GM18867 (cell line): Measurements from ENCODE around the gene DSG2.

ENCODE experiments used
- ATAC-seq: cut with Tn5 transposase; IDR thresholded peaks from one replicate; pipeline ENCODE4 v1.9.1; 2021; ENCODE audit warnings: mild to moderate bottlenecking, moderate library complexity; ENCODE audit not compliant: unreplicated experiment

The DSG2 gene

DNA sequence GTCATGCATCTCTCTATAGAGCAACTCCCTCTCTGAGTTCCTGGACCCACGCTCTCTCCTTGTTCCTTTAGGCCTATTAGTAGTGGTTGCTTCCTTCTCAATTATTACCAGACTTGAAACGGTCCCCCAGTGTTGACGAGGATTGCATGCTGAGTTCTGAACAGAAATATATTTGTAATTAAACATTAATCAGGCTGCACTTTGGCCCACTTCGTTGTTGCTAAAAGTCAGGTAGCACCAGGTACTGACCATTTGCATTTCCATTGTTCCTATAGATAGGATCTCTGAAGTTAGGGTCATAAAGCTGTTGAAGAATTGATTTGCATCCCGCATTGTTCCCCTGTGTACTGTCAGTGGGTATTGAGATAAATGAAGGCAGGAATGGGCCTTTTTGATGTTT lies 56.8 kb downstream of the DSG2 start:
- ATAC-seq: no peak

DNA sequence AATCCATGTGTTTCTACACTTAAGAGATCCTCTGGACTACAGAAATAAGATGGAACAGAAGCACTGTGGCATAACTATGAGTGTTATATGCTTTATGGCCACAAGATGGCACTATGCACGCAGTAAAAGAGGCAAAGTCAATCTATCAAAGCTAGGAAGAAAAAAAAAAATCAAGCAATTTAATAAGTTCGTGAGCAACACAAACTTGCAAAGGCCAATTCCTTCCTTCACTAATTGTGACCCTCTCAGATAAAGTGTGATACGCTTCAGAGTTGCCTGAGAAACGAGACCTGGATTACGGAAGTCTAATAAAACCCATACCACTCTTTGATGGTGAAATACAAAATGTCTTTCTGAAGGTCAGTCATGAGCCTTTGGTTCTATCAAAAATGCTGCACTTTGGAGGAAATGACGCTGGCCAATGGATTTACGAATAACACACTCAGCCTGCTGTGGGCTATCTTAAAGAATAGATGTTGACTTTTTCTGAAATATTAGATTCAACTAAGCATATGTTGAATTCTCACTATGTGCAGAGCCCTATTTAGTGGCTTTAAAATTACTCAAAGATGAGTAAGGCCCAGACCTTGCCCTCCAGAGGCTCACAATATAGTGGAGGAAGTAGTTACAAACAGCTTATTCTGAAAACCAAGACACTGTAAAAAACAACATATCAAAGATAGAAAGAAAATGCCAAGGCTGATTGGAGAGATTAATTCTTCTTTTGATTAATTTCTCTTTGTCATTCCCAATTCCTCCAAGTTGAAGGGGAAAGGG lies 58.2 kb downstream of the DSG2 start:
- ATAC-seq: peak; percentile 70

DNA sequence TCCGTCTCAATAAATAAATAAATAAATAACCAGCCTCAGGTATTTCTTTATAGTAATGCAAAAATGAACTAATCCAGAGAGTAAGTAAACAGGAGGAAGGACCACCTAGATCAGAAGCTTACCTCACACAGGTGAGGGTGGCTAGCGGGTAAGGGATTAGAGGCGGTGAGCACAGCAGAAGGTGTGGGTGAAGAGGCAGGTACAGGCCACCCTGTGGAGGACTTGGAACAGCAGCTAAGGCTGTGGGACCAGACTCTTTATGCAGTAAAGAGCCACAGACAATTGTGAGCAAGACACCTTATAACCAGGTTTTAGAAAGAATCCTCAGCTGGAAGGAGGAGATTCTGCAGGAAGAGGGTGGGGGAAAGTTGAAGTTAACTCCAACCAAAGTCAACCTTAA lies 59.5 kb downstream of the DSG2 start:
- ATAC-seq: no peak

DNA sequence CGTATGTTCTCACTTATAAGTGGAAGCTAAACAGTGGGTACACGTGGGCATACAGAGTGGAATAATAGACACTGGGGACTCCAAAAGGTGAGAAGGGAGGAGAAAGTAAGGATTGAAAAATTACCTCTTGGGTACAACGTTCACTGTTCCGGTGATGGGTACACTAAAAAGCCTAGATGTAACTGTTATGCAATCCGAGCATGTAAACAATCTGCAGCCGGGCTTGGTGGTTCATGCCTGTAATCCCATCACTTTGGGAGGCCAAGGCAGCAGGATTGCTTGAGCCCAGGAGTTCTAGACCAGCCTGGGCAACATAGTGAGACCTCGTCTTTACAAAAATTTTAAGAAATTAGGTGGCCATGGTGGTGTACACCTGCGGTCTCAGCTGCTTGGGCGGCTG lies 60.6 kb downstream of the DSG2 start:
- no peak for ATAC-seq

- no peak for ATAC-seq
Observed at GRCh38 chr18:31562726-31563125, 64.7 kb downstream of the DSG2 start.

GRCh38 chr18:31563778-31564177 lies 65.8 kb downstream of the DSG2 start:
- ATAC-seq: no peak

DNA sequence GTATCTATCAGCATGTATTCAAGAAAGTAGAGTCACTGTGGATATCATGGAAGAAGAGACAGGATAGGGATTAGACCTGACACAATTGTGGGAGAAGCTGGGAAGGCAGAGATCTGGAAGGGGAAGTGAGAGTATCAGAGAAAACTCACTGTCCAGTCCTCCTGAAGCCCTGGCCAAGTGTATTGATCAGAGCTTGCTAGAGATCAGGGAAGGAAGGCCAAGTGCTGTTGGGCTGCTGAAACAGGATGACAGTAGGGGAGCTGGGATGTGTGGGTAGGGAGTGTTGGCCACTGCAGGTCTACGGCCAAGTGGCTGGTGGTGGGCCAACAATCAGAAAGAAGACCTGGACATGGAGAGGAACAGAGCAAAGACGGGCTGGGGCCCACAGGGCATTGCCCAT lies 67.4 kb downstream of the DSG2 start:
- ATAC-seq: no peak

DNA sequence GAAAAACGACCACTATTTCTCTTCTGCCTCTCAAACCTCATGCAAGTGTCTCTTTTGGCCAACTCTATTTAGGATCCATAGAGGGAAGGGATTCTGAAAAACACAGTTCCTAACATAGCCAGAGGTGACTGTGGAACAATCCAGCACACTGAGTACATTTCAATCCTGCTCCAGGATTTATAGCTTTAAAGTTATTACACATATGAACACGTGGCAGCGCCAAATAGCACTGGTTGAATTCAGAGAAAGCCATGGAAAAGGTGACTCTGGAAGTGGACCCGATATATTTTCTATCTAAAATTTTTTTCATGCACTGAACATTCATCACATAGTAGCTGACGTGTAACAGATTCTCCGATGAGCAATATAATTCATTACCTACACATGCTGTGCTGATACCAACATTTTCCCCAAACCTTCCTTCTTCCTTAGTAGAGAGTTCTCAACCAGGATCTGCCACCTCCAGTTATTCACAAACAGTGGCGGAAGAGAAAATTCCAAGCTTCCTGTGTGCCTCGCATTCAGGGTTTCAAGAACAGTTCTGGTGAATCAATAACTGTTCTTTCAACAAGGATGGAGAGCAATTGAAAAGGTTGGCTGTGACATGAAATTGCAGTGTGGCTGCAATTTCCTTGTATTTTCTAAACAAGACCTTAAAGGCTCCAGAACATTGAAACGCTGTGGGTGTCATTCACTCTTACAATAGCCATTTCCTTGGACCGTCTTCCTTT lies 68.0 kb downstream of the DSG2 start:
- ATAC-seq: no peak

GRCh38 chr18:31566576-31567306 lies 68.8 kb downstream of the DSG2 start:
- ATAC-seq: no peak

DNA sequence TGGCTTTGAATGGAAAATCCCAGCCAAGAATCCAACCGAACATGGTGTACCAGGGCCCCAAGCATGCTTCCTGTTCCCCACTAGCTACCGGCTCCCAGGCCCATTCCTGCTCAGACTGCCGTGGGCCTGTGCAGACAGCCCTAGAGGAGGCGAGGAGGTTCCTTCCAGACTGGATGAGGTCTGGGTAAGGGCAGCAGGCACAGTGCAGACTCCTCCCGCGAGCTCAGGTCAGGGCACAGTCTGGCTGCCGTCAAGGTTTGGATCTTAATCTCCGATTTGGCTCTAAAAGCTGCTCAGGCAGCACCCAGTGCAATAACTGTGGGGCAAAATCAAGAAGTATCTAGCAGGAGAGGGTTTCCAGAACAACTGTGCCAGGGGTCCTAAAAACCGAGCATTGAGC lies 74.4 kb downstream of the DSG2 start:
- ATAC-seq: no peak

GRCh38 chr18:31573051-31573450 lies 75.1 kb downstream of the DSG2 start:
- ATAC-seq: no peak

GRCh38 chr18:31574359-31574758 lies 76.4 kb downstream of the DSG2 start:
- no peak for ATAC-seq

DNA sequence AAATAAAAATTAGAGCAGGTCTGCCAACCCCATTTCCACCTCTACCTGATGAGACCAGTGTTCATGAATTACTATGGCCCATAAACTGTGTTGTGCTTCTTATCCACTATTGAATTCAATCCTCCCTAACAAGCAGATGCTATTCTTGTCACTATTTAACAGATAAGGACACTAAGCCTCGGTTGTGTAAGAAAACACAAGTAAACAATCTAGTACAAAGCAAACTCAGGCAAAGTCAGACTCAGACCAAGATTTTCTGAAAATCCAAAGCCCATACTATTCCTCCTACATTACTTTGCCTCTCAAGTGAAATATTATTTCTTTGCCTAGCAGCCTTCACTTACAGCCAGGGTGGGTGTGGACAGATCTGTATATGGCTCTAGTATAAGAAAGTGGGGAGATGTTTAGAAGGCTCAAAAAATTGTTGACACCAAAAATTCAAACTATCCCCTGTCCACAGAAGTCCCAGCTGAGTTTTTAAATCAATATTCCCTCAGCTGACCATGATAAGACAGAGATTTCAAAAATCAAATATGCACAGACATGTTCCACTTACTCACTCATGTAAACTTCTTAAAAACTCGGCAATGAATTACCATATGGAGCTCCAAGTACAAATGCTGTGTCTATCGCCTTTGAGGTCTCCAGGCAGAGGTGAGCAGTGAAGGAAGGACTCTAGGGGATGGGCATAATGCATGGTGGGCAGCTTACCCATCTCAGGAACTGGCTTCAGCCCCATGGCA lies 77.7 kb downstream of the DSG2 start:
- ATAC-seq: no peak

GRCh38 chr18:31576670-31577069 lies 78.7 kb downstream of the DSG2 start:
- ATAC-seq: no peak

DNA sequence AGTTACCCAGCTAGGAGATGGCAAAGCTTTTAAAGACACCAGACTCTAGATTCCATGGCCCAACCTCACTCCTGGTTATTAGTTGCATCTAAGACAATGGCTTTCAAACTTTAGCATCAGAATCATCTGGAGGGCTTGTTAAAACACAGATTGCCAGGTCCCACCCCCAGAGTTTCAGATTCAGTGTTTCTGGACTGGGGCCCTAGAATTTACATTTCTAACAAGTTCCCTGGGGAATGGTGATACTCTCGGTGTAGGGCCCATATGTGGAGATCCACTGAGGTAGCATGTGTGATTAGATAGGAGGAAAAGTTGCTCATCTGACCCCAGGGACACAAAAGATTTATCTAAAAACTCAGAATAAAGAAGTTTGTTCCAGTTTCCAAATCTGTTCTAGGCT lies 79.2 kb downstream of the DSG2 start:
- ATAC-seq: no peak

DNA sequence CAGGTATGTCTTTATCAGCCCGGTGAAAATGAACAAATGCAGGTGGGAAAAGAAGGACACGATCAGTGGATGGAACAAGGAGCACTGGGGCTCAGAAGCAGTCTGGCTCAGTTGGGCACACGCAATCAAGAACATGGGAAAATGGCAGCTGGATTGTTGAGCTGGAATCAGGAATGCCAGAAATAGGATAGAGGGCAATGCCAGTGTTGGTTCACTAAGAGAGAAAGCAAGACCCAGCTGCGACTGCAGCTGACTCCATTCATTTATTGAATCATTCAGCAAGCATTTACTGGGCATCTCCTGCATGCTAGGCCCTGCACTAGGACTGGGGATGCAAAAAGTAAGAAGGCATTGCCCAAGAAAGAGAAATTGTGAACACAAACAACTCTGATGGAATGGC lies 80.1 kb downstream of the DSG2 start:
- ATAC-seq: no peak

- ATAC-seq: no peak
Observed at GRCh38 chr18:31579375-31579774, 81.4 kb downstream of the DSG2 start.

- no peak for ATAC-seq
Observed at GRCh38 chr18:31581498-31582197, 83.7 kb downstream of the DSG2 start.

- no peak for ATAC-seq
Observed at GRCh38 chr18:31583185-31583854, 85.3 kb downstream of the DSG2 start.

DNA sequence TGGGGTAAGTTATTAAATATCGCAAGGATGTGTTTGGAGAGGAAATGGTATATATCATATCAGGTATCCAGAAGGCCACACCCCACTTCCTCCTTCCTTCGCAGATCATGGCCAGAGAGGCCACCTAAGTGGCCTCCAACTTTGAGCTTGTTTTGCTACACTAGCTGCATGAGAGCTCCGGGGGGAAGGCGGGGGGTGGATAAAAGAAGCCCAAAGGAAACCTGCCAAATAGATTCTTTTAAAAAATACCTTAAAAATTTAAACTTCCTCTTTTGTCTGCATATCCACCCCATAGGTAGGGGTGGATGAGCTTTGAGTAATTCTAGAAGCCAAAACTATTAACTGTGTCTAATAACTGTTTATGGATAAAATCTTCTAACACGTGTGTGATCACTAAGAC lies 88.0 kb downstream of the DSG2 start:
- ATAC-seq: no peak
